Anterior cingulate cortex (tissue), 58 donors: ENCODE results near the gene MICU2.

Experiments
- DNase-seq, 58 donors: peaks; one replicate each; lab custom pipeline; 2025; lab: John Stamatoyannopoulos, UW

The MICU2 gene

DNA sequence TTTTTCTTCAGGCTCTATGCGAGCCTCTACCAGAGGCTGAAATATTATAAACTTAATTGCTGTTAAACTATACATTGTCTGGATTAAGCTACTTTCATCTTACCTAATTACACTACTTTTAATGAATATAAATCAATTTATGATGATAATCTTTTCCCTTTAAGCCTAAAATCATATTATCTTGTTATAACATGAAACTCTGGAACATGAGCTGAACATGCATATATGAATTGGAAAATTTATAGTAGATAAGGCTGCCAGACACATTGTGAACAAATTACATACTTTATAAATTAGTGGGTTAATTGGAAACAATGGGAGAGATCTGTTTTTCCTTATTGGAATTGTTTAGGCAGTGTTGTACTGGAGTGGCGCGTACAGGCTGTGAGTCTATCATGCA, 99.6 kb downstream of the MICU2 start:
- DNase-seq, result no peak

- DNase-seq, result no peak
Observed at GRCh38 chr13:21501686-21502085, 102.3 kb downstream of the MICU2 start.

DNA sequence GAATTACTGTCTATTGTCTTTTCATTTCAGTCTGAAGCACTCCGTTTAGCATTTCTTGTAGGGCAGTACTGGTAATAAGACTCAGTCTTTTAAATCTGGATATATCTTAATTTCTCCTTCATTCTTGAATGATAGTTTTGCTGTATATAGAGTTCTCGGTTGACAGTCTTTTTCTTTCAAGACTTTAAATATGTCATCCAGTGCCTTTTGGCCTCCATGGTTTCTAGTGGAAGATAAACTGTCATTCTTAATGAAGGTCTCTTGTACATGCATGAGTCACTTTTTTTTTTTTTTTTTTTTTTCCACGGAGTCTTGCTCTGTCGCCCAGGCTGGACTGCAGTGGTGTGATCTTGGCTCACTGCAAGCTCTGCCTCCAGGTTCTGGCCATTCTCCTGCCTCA, 117.6 kb downstream of the MICU2 start:
- DNase-seq, result no peak

GRCh38 chr13:21483748-21484147, 120.2 kb downstream of the MICU2 start:
- no peak for DNase-seq

- DNase-seq, result no peak
Observed at GRCh38 chr13:21481359-21481758, 122.6 kb downstream of the MICU2 start.

DNA sequence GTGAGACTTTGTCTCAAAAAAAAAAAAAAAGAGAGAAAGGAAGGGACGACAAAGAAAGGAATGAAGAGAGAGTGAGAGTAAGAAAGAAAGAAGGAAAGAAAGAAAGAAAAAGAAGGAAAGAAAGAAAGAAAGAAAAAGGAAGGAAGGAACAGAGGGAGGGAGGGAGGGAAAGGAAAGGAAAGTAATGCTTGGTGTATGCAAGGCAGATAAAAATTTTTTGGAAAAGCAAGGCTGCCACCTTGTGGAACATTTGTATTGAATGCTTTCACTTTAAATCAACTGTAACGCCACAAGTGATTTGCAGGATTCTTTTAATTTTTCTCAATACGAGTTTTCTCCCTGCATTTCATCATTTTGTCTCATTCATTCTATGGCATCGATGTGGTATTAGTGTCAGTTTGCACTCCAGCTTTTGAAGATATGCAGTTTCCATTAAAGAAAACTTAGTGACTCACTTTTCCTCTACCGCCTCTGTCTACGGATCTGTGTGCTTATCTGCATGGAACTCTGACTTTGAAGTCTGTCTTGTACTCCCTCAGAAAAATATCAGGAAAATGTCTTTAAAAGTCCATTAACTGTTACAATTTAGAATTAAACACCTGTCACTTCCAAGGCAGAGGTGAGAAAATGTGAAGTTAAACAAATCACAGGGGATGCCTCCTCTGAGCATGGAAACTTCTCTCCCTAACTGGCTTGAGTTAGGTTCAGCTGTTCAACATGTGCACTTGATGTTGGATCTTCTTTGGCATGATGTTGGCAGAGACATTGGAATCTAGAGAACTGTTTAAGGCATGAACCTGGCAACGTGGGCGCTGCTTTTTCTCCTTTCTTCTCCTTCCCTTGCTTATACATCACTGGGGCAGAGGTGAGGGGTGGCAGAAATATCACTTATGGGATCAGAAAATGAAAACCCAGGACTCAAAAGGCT, 124.8 kb downstream of the MICU2 start:
- peak in 16 of 58 donors; percentile 3 to 75 (median 20) for DNase-seq

DNA sequence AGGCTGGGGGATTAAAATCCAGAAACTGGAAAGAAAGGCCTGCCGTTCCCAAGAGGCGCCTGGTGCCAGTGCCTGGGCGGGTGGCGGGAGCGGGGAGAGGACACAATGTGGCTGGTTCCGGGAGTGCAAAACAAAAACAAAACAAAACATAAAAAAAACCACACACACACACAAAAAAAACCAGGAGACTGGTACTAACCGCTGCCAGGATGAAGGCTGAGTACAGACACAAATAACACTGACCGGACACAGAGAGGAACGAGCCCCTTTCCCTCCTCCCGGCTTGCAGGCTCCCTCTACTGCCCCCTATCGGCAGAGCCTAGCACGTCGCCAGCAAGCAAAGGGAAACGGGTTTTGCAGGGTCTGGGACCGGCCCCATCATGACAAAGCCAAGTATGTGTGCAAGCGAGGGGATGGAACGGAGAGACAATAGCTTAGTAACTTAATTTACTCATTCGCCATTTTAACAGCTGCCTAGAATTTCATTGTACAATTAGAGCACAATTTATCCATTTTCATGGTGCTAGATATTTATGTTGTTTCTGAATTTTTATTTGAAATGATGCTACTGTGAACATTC, 127.0 kb downstream of the MICU2 start:
- peak in 56 of 58 donors; percentile 14 to 89 (median 74) for DNase-seq

DNA sequence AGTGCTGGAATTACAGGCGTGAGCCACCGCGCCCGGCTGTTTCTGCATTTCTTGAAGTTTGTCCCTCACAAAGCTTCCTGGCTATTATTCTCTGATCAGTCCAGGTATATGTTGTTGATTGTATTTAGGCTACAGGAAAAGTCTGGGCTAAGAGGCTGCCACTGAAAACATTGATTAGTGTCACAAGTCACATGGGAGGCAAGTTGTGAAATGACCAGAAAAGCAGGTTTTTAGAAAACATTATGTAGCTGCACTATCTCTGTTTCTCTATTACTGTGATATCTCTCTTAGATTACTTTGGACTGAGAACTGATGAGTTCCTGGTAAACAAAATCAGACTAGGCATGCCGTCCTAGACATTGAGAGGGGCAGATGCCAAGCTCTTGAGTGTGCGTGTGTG, 128.9 kb downstream of the MICU2 start:
- DNase-seq, result no peak

GRCh38 chr13:21470785-21471184, 133.2 kb downstream of the MICU2 start:
- no peak for DNase-seq

DNA sequence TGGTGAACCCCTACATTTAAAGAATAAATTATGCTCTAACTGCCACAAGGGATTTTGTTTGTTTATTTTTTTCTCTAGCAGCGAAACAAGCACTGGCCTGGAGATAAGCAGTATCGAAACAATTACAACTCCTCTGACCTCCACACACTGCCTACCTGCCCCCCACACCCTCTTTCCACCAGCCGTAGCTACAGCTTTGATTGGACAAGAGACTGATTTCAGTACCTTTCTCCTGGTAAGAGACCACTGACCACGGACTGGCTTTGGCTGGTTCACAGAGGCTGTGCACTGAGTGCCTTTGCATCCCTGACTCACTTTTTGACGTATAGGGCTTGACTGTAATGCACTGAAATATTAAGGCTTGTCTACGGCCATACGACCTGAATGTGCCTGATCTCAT, 137.4 kb downstream of the MICU2 start:
- DNase-seq, result no peak

GRCh38 chr13:21465710-21466160, 138.2 kb downstream of the MICU2 start:
- no peak for DNase-seq

DNA sequence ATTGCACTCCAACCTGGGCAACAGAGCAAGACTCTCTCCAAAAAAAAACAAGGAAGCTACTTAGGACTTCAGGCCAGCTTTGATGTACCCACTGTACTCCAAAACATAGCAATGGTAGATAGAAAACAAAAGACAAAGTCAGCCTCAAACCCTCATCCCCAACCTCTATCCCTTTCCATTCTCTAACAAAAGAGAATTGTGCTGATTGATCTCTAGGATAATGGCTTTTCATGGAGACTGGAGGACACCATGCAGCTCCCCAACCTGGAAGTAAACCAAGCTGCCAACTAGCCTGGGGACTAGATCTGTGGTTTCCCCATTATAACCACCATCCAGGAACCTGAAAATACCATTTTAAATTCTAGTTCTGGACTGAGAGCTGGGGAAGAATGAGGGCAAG, 140.5 kb downstream of the MICU2 start:
- DNase-seq, result peak in 2 of 58 donors; percentile 16 to 17

GRCh38 chr13:21461131-21461530, 142.8 kb downstream of the MICU2 start:
- no peak for DNase-seq

- peak in 57 of 58 donors; percentile 10 to 96 (median 86) for DNase-seq
Observed at GRCh38 chr13:21458813-21459701, 144.9 kb downstream of the MICU2 start, which contains the start of gene ZDHHC20. Gene ZDHHC20, minus strand, starts transcription at chr13:21459303. Its CDS starts 132 bp downstream, at chr13:21459171.

- DNase-seq, result peak in 17 of 58 donors; percentile 3 to 45 (median 23)
Observed at GRCh38 chr13:21458451-21458812, 145.5 kb downstream of the MICU2 start.

- DNase-seq, result no peak
Observed at GRCh38 chr13:21453387-21454081, 150.4 kb downstream of the MICU2 start.

DNA sequence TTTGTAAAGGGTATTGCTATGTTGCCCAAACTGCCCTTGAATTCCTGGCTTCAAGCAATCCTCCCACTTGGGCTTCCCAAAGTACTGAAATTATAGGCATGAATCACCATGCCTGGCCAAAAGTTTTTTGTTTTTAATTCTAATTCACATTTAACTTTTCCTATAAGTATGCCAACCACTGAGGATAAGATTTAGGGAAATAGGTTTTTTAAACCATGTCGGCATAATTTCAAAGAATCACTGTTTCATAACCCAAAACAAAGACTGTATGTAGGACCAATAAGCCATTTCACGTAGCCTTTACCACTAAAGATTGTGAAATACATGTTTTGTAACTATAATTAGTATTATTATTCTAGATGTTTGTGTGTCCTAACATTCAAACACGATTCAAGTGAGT, 153.0 kb downstream of the MICU2 start:
- DNase-seq, result no peak

- no peak for DNase-seq
Observed at GRCh38 chr13:21446656-21447055, 157.3 kb downstream of the MICU2 start.

DNA sequence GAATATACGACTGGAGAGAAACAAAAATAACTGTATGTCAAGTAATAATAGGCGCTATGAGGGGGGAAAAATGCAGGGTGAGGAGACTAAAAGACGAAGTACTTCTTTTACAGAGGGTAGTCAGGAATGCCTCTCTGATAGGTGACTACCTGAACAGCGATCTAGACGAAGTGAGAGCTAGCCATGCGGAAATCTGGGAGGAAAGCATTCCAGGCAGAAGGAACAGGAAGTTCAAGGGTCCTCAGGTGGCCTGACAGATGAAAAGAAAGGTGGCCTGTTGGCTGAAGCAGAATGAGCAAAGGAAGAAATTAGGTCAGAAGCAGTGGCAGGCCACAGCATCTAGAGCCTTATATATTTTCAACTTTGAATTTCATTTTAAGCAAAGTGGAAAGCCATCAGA, 158.2 kb downstream of the MICU2 start:
- no peak for DNase-seq

GRCh38 chr13:21443171-21443570, 160.8 kb downstream of the MICU2 start:
- DNase-seq, result no peak
